ENCODE measurements around the gene KLHL29. TPM values are rescaled to one million over a fixed set of nuclear protein-coding genes. Genes with fewer than 3 reads are reported as not detected.

The KLHL29 gene
- total and polyA plus RNA-seq, 10 of the 15 experiments (the other 5 are each of a cell fraction or from before 2014, with no cell fraction given), result 1.4 to 19.5 (median 6.1) TPM

DNA sequence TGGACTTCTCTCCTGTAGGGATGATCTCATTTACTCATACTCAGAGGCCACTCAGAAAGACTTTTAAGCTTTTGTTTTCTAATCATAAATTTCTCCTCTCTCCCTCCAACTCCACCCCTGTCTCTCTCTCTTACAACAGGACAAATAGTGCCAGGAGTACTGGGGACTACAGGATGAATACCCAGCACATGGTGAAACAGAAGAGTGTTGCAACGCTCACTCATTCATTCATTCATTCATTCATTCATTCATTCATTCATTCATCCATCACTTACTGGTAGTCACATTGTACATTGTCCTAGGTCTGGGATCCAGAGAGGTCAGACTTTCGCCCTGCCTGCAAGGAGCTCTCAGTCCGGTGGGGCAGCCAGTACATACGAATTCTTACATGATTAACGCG lies 97.6 kb downstream of the KLHL29 start:
- no TSS peak for BruUV-seq (replicated peaks)
- Histone ChIP-seq H3K9me3 (replicated peaks; ENCODE audit: control insufficient read depth, insufficient read depth, low read length) (no peaks in the 10 kb centered on the region), H3K36me3 (ENCODE audit: control insufficient read depth in 2 of 2, insufficient read depth in 2 of 2, low read length in 1 of 2) (peaks cover 0 to 7% of the 10 kb centered on the region in 2 experiments; a peak in 2 of 4 replicates), H3K9ac (ENCODE audit: control insufficient read depth, insufficient read depth, low read length) (no peak overlapping the region), H4K20me1 (ENCODE audit: control insufficient read depth, insufficient read depth) (no peaks in the 10 kb centered on the region), H3K27ac (ENCODE audit: control insufficient read depth, insufficient read depth) (no peak overlapping the region), H3K27me3 (replicated peaks in 1 of 2; ENCODE audit: control insufficient read depth in 2 of 2, insufficient read depth in 2 of 2, low read length in 1 of 2) (no peaks in the 10 kb centered on the region), H2AFZ (ENCODE audit: control insufficient read depth, low read depth, low read length) (no peak overlapping the region), H3K4me2 (ENCODE audit: control insufficient read depth, insufficient read depth) (no peak overlapping the region), H3K4me1 (ENCODE audit: control insufficient read depth, insufficient read depth, low read length) (peaks cover 6% of the 10 kb centered on the region), H3K4me3 (no peak overlapping the region), H3K79me2 (ENCODE audit: control insufficient read depth, insufficient read depth, low read length) (no peaks in the 10 kb centered on the region)
- ChIA-PET SMC1A (ENCODE audit: uncharacterized antibody, unreplicated experiment) (no interaction called here), RAD21 (ENCODE audit: unreplicated experiment) (no interaction called here), CTCF (no interaction called here), POLR2A (no interaction called here)
- FAIRE-seq (peak; percentile 35), DNase-seq (ENCODE audit: low read depth, low spot score) (no peak), ATAC-seq (no peak)
- in situ Hi-C loops (cut with MboI), result no loop called here
- WGBS (ENCODE audit: insufficient coverage, insufficient replicate concordance, low lambda C conversion rate, missing lambda C conversion rate), result 85% methylated on average over 6 of the region's 6 CpGs
- intact Hi-C loops (cut with micrococcal nuclease; ENCODE audit: unreplicated experiment), result no loop called here
- TF ChIP-seq ZNF24 (IDR thresholded peaks at IDR 0.05) (0 out of 2 replicates have a peak, but pooled peaks have one; percentile 23), KLF5 (IDR thresholded peaks at IDR 0.05; ENCODE audit: partially characterized antibody) (no peak)

- Histone ChIP-seq H3K27me3 (replicated peaks in 1 of 2; ENCODE audit: control insufficient read depth in 2 of 2, insufficient read depth in 2 of 2, low read length in 1 of 2) (no peaks in the 10 kb centered on the region), H3K4me3 (no peak overlapping the region), H3K4me2 (ENCODE audit: control insufficient read depth, insufficient read depth) (no peak overlapping the region), H3K4me1 (ENCODE audit: control insufficient read depth, insufficient read depth, low read length) (peaks cover 12% of the 10 kb centered on the region), H3K36me3 (ENCODE audit: control insufficient read depth in 2 of 2, insufficient read depth in 2 of 2, low read length in 1 of 2) (peaks cover 0 to 7% of the 10 kb centered on the region in 2 experiments; a peak in 2 of 4 replicates), H3K79me2 (ENCODE audit: control insufficient read depth, insufficient read depth, low read length) (no peaks in the 10 kb centered on the region), H3K9me3 (replicated peaks; ENCODE audit: control insufficient read depth, insufficient read depth, low read length) (no peaks in the 10 kb centered on the region), H3K9ac (ENCODE audit: control insufficient read depth, insufficient read depth, low read length) (no peak overlapping the region), H3K27ac (ENCODE audit: control insufficient read depth, insufficient read depth) (no peak overlapping the region), H2AFZ (ENCODE audit: control insufficient read depth, low read depth, low read length) (no peak overlapping the region), H4K20me1 (ENCODE audit: control insufficient read depth, insufficient read depth) (no peaks in the 10 kb centered on the region; the same call in 1 of the 2 replicates)
- RAD21 ChIA-PET (ENCODE audit: unreplicated experiment), result no interaction called here
- WGBS (ENCODE audit: insufficient coverage, insufficient replicate concordance, low lambda C conversion rate, missing lambda C conversion rate), result 34% methylated on average over 5 of the region's 5 CpGs
- in situ Hi-C loops (cut with MboI) (no loop called here), intact Hi-C loops (cut with micrococcal nuclease; ENCODE audit: unreplicated experiment) (no loop called here)
- SMC1A ChIA-PET (ENCODE audit: uncharacterized antibody, unreplicated experiment), result interaction anchor here (0.8 kb wide), 1 partner anchor 223 kb away, joined by 3 read pairs; no protein-coding TSS in a partner anchor
- CTCF ChIA-PET, result no interaction called here
- ATAC-seq (no peak), FAIRE-seq (no peak), DNase-seq (ENCODE audit: low read depth, low spot score) (no peak)
- POLR2A ChIA-PET, result no interaction called here
- no TSS peak for BruUV-seq (replicated peaks)
- TF ChIP-seq, protein P1, sequence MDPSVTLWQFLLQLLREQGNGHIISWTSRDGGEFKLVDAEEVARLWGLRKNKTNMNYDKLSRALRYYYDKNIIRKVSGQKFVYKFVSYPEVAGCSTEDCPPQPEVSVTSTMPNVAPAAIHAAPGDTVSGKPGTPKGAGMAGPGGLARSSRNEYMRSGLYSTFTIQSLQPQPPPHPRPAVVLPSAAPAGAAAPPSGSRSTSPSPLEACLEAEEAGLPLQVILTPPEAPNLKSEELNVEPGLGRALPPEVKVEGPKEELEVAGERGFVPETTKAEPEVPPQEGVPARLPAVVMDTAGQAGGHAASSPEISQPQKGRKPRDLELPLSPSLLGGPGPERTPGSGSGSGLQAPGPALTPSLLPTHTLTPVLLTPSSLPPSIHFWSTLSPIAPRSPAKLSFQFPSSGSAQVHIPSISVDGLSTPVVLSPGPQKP (IDR thresholded peaks at IDR 0.05; ENCODE audit: low read depth, low read length), result no peak
- TF ChIP-seq YBX1 (IDR thresholded peaks at IDR 0.05) (no peak), EZH2 (IDR thresholded peaks at IDR 0.05; ENCODE audit: borderline replicate concordance, control insufficient read depth, low read depth, low read length) (no peak), RB1 (IDR thresholded peaks at IDR 0.05; ENCODE audit: borderline replicate concordance) (no peak), SMAD1 (IDR thresholded peaks at IDR 0.05; ENCODE audit: low read depth, partially characterized antibody) (no peak), HDAC6 (IDR thresholded peaks at IDR 0.05; ENCODE audit: unreplicated experiment) (no peak), PML (IDR thresholded peaks at IDR 0.05; ENCODE audit: low read length) (no peak), JUNB (IDR thresholded peaks at IDR 0.05) (no peak), ZNF217 (IDR thresholded peaks at IDR 0.05) (no peak), IKZF1 (conservative IDR thresholded peaks at IDR 0.05) (no peak), USF1 (IDR thresholded peaks at IDR 0.05; ENCODE audit: borderline replicate concordance, extremely low read length, insufficient read depth, low read depth, low read length) (no peak)
- TF ChIP-seq, protein P2, sequence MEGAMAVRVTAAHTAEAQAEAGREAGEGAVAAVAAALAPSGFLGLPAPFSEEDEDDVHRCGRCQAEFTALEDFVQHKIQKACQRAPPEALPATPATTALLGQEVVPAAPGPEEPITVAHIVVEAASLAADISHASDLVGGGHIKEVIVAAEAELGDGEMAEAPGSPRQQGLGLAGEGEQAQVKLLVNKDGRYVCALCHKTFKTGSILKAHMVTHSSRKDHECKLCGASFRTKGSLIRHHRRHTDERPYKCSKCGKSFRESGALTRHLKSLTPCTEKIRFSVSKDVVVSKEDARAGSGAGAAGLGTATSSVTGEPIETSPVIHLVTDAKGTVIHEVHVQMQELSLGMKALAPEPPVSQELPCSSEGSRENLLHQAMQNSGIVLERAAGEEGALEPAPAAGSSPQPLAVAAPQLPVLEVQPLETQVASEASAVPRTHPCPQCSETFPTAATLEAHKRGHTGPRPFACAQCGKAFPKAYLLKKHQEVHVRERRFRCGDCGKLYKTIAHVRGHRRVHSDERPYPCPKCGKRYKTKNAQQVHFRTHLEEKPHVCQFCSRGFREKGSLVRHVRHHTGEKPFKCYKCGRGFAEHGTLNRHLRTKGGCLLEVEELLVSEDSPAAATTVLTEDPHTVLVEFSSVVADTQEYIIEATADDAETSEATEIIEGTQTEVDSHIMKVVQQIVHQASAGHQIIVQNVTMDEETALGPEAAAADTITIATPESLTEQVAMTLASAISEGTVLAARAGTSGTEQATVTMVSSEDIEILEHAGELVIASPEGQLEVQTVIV (IDR thresholded peaks at IDR 0.05; ENCODE audit: borderline replicate concordance, partially characterized antibody), result no peak
These were observed 98.8 kb downstream of the KLHL29 start for GRCh38 chr2:23483791-23484190.
